Calu3 (cell line): ENCODE measurements around the gene SPRYD7. TPM values are rescaled to one million over a fixed set of nuclear protein-coding genes. Genes with fewer than 3 reads are reported as not detected.

Source experiments
- Bru-seq: library from RNA; stranded (reverse); fragments of 400-500 nt; gene quantifications from one replicate; lab custom pipeline; 2021; lab: Mats Ljungman, UMichigan
- BruChase-seq, 2 experiments: library from RNA; stranded (reverse); fragments of 400-500 nt; gene quantifications; one replicate each; lab custom pipeline; 2021; lab: Mats Ljungman, UMichigan
- BruUV-seq: library from RNA; stranded (reverse); fragments of 400-500 nt; replicated peaks from 2 replicates; lab custom pipeline; 2021; lab: Mats Ljungman, UMichigan
- CTCF ChIA-PET: fragments of 300-600 bp; sonication (Branson Sonifier 250); formaldehyde crosslinking; loops from one replicate; lab custom pipeline; 2022; ENCODE audit warnings: antibody characterized with exemption; lab: Charles Lee
- DNase-seq: peaks from one replicate; pipeline ENCODE4 v3.0.0; 2022
- H3K27ac Mint-ChIP-seq: one replicate; pipeline ENCODE4 v1.8.0; 2022; ENCODE audit warnings: mixed read lengths; ENCODE audit not compliant: unreplicated experiment
- H3K27me3 Mint-ChIP-seq: one replicate; pipeline ENCODE4 v1.8.0; 2022; ENCODE audit warnings: mixed read lengths; ENCODE audit not compliant: unreplicated experiment
- H3K36me3 Mint-ChIP-seq: one replicate; pipeline ENCODE4 v1.8.0; 2022; ENCODE audit warnings: mild to moderate bottlenecking, moderate library complexity, mixed read lengths; ENCODE audit not compliant: insufficient read depth, unreplicated experiment
- H3K4me1 Mint-ChIP-seq: one replicate; pipeline ENCODE4 v1.8.0; 2022; ENCODE audit warnings: mild to moderate bottlenecking, low read depth, mixed read lengths; ENCODE audit not compliant: unreplicated experiment
- H3K4me3 Mint-ChIP-seq: one replicate; pipeline ENCODE4 v1.8.0; 2022; ENCODE audit warnings: mild to moderate bottlenecking, low read depth, moderate library complexity, mixed read lengths; ENCODE audit not compliant: unreplicated experiment
- H3K9me3 Mint-ChIP-seq: one replicate; pipeline ENCODE4 v1.8.0; 2022; ENCODE audit warnings: low read depth, mixed read lengths; ENCODE audit not compliant: unreplicated experiment
- intact Hi-C: fragments of 100-400 bp; cut with micrococcal nuclease; formaldehyde crosslinking; loops from one replicate; pipeline ENCODE4 v1.10.0; 2022; ENCODE audit not compliant: unreplicated experiment
- long read RNA-seq: library from polyadenylated mRNA; stranded (forward); transcript quantifications from one replicate; pipeline ENCODE4 v2.0.0, GENCODE V29; 2022
- total RNA-seq: library from RNA; stranded (reverse); gene quantifications from 2 replicates; pipeline ENCODE4 v1.2.3, GENCODE V29; 2022
- TF ChIP-seq, protein P1 (sequence below): fragments of 200-600 bp; IDR thresholded peaks from one replicate; pipeline ENCODE4 v1.8.0; 2022; ENCODE audit warnings: antibody characterized with exemption; ENCODE audit not compliant: unreplicated experiment

The SPRYD7 gene
- total RNA-seq (5.3 and 5.6 TPM in 2 replicates), Bru-seq, nascent RNA (percentile 56 among the genes with signal in this experiment), BruChase-seq, experiment 1, labeled RNA remaining after a 6-hour chase (percentile 61 among the genes with signal in this experiment), BruChase-seq, experiment 2, labeled RNA remaining after a 2-hour chase (percentile 56 among the genes with signal in this experiment)
- long read RNA-seq, transcript SPRYD7-201 (5 exons, 3,053 nt) = major isoform, 29 of 55 reads
- long read RNA-seq, partial matches to known transcripts = 18 of 55 reads
- long read RNA-seq, other reads (novel, unspliced or antisense) = 5 of 55 reads

- intact Hi-C loops = no loop called here
- peak; percentile 97 for DNase-seq
- BruUV-seq = no TSS peak
- Mint-ChIP-seq H3K27ac (peak within 1 kb of the TSS; percentile 87), H3K27me3 (no peaks in the 10 kb centered on the region), H3K4me1 (peaks cover 14% of the 10 kb centered on the region), H3K9me3 (no peaks in the 10 kb centered on the region), H3K36me3 (peaks cover 25% of the 10 kb centered on the region), H3K4me3 (peak within 1 kb of the TSS; percentile 82)
- TF ChIP-seq, protein P1, sequence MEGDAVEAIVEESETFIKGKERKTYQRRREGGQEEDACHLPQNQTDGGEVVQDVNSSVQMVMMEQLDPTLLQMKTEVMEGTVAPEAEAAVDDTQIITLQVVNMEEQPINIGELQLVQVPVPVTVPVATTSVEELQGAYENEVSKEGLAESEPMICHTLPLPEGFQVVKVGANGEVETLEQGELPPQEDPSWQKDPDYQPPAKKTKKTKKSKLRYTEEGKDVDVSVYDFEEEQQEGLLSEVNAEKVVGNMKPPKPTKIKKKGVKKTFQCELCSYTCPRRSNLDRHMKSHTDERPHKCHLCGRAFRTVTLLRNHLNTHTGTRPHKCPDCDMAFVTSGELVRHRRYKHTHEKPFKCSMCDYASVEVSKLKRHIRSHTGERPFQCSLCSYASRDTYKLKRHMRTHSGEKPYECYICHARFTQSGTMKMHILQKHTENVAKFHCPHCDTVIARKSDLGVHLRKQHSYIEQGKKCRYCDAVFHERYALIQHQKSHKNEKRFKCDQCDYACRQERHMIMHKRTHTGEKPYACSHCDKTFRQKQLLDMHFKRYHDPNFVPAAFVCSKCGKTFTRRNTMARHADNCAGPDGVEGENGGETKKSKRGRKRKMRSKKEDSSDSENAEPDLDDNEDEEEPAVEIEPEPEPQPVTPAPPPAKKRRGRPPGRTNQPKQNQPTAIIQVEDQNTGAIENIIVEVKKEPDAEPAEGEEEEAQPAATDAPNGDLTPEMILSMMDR = peak; percentile 79
- CTCF ChIA-PET = interaction anchor here (0.6 to 1.6 kb wide), 12 partner anchors 21 to 976 kb away, joined by 3 to 12 read pairs (median 3); partner anchors contain the start of genes EBPL and TRIM13
These were observed at the start of gene SPRYD7 for GRCh38 chr13:49936075-49936967. Gene SPRYD7 (minus strand): TSS chr13:49936340. CDS start chr13:49936235, 105 bp downstream.

GRCh38 chr13:49985129-49985528 lies 49.0 kb upstream of the SPRYD7 start:
- Mint-ChIP-seq H3K36me3 (no peaks in the 10 kb centered on the region), H3K4me3 (no peak overlapping the region), H3K9me3 (no peaks in the 10 kb centered on the region), H3K4me1 (no peaks in the 10 kb centered on the region), H3K27me3 (no peaks in the 10 kb centered on the region), H3K27ac (no peak overlapping the region)
- DNase-seq = no peak
- no TSS peak for BruUV-seq
- TF ChIP-seq, protein P1 = no peak
- intact Hi-C loops = no loop called here
- CTCF ChIA-PET = interaction anchor here (0.6 kb wide), 2 partner anchors 510 to 596 kb away, joined by 3 to 4 read pairs; no protein-coding TSS in a partner anchor

DNA sequence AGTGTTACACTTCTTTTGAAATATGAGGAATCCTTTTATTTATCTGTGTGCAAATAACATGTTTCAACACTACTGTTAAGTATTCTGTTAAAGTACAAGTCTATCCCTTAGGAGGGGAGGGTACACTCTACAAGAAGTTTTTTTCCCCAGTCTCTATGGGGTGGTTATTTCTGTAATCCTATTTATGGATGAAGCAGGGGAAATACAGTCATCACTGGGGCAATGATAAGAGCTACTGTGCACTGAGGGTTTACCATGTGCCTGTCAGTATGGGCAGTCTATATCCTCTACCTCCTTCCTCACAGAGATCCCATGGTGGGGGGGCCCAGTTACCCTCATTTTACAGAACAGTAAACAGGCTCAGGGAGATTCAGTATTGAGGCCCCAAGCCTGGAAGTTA lies 44.1 kb upstream of the SPRYD7 start:
- Mint-ChIP-seq H3K27me3 (no peaks in the 10 kb centered on the region), H3K36me3 (no peaks in the 10 kb centered on the region), H3K4me3 (no peak overlapping the region), H3K27ac (no peak overlapping the region), H3K9me3 (no peaks in the 10 kb centered on the region), H3K4me1 (no peaks in the 10 kb centered on the region)
- intact Hi-C loops = no loop called here
- no TSS peak for BruUV-seq
- CTCF ChIA-PET = no interaction called here
- no peak for DNase-seq
- TF ChIP-seq, protein P1 = no peak

- CTCF ChIA-PET = no interaction called here
- Mint-ChIP-seq H3K27ac (no peak overlapping the region), H3K4me1 (peaks cover 1% of the 10 kb centered on the region), H3K36me3 (no peaks in the 10 kb centered on the region), H3K9me3 (no peaks in the 10 kb centered on the region), H3K27me3 (no peaks in the 10 kb centered on the region), H3K4me3 (no peak overlapping the region)
- BruUV-seq = no TSS peak
- DNase-seq = no peak
- intact Hi-C loops = loop anchor here (5.0 to 10.0 kb wide), 4 partner anchors 554 to 1094 kb away; no protein-coding TSS in a partner anchor
- TF ChIP-seq, protein P1 = no peak
These were observed 41.9 kb upstream of the SPRYD7 start for GRCh38 chr13:49977992-49978391.
